ENCODE measurements around the gene PSMD8.

PSMD8 gene

DNA sequence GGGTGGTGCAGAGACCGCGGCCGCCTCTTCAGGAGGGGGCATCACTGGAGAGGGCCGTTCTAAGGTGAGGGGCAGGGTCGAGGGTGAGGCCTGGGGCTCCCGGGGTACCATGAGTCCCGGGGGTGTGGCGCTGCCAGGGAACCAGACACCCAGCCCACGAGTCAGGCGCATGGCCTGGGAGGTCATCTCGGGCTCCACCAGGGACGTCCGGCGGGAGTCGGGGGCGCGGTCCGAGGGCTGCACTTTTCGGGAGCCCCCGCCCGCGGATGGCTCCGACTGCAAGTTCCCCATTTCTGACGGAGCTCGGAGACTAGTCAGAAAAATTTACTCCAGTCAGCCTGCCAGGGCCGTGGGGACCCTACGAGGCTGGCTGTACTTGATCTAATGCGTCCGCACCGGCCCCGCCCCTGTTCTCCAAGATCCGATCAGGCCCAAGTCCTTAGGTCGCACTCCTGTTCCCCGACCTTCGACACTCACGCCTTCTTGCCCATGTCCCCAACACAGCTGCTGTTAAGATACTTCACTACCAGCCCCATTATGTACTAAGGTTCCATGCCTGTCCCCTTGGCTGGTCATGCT, 12.7 kb downstream of the PSMD8 start:
- POLR2A ChIA-PET, result interaction anchor here (1.1 to 3.6 kb wide), 3 partner anchors 10 to 480 kb away, joined by 3 to 35 read pairs (median 26); partner anchors contain the start of genes PSMD8 and SIPA1L3
- CTCF ChIA-PET, result interaction anchor here (0.9 to 5.8 kb wide), 4 partner anchors 11 to 153 kb away, joined by 3 to 41 read pairs (median 10); partner anchors contain the start of genes FAM98C and PSMD8
- TF ChIP-seq CTCF (IDR thresholded peaks at IDR 0.05; ENCODE audit: insufficient read depth, low read length, missing control alignments), result no peak
- DNase-seq (ENCODE audit: low read depth, low spot score), result no peak
- H3K4me3 ChIP-seq (ENCODE audit: low read depth, low read length), result peak overlapping the region; percentile 75

GRCh38 chr19:38387550-38388348, 13.4 kb downstream of the PSMD8 start, which contains the start of gene GGN:
Gene GGN, minus strand, starts transcription at chr19:38388034. Its CDS starts 773 bp downstream, at chr19:38387261.
- DNase-seq (ENCODE audit: low read depth, low spot score), result peak; percentile 75
- H3K4me3 ChIP-seq (ENCODE audit: low read depth, low read length), result peak within 1 kb of the TSS; percentile 75
- no peak for TF ChIP-seq CTCF (IDR thresholded peaks at IDR 0.05; ENCODE audit: insufficient read depth, low read length, missing control alignments)
- ChIA-PET POLR2A (interaction anchor here (1.1 to 3.6 kb wide), 3 partner anchors 10 to 480 kb away, joined by 3 to 35 read pairs (median 26); partner anchors contain the start of genes PSMD8 and SIPA1L3), CTCF (interaction anchor here (0.9 to 5.8 kb wide), 7 partner anchors 12 to 154 kb away, joined by 3 to 41 read pairs (median 7); partner anchors contain the start of genes FAM98C and PSMD8)

DNA sequence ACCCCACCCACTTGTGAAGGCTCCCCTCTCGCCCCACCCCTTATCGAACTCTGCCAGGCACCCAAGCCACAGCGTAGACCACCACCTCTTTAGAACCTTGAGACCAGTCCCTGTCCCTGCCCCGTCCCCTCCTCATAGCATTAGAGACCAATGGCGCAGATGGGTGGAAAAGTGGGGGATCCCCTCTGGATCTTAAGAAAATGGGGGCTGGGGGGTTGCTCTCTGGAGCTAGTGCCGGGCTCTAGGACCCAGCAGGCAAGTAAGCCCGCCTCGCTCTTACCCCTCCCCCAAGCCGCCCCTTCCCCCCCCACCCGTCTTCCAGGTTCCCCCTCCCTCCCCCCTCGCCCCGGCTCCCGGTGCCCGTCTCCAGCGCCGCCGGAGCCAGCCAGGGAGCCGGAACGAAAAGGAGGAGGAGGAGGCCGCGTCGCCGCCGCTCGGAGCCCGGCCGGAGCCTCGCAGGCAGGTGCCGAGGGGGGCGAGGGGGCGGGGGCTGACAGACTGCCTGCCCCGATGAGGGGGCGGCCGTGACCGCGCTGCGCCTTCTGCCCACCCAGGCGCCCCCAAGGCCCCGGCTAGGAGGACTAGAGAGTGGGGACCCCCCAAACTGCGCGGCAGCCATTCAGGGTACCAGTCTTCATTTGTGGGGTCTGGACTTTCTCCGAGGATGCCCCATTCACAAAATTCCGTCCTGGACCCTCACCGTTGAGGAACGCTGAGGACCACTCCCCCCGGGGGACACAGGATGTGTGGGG, 14.2 kb downstream of the PSMD8 start, which contains the start of gene SPRED3:
Gene SPRED3 (plus strand): TSS at position 349 of the 752 bp plus-strand sequence. CDS start 1,606 bp downstream, outside the sequence.
- ChIA-PET POLR2A (interaction anchor here (0.5 to 3.6 kb wide), 5 partner anchors 10 to 481 kb away, joined by 3 to 35 read pairs (median 4); partner anchors contain the start of genes PSMD8 and SIPA1L3), CTCF (interaction anchor here (0.9 to 5.8 kb wide), 10 partner anchors 12 to 154 kb away, joined by 3 to 41 read pairs (median 8); partner anchors contain the start of genes FAM98C and PSMD8)
- peak within 1 kb of the TSS; percentile 75 for H3K4me3 ChIP-seq (ENCODE audit: low read depth, low read length)
- no peak for TF ChIP-seq CTCF (IDR thresholded peaks at IDR 0.05; ENCODE audit: insufficient read depth, low read length, missing control alignments)
- DNase-seq (ENCODE audit: low read depth, low spot score), result no peak

- POLR2A ChIA-PET, result interaction anchor here (0.5 to 3.6 kb wide), 5 partner anchors 10 to 37 kb away, joined by 3 to 35 read pairs (median 7); partner anchors contain the start of genes FAM98C and PSMD8
- H3K4me3 ChIP-seq (ENCODE audit: low read depth, low read length), result peak overlapping the region; percentile 75
- no peak for DNase-seq (ENCODE audit: low read depth, low spot score)
- no peak for TF ChIP-seq CTCF (IDR thresholded peaks at IDR 0.05; ENCODE audit: insufficient read depth, low read length, missing control alignments)
- CTCF ChIA-PET, result interaction anchor here (0.7 to 2.0 kb wide), 8 partner anchors 10 to 164 kb away, joined by 3 to 17 read pairs (median 4); partner anchors contain the start of gene FAM98C
Measured at GRCh38 chr19:38389101-38389925, 14.9 kb downstream of the PSMD8 start.
